Heart right ventricle (tissue), 16 donors: ENCODE results near the gene C1orf56. TPM values are rescaled to one million over a fixed set of nuclear protein-coding genes. Genes with fewer than 3 reads are reported as not detected.
A peak's percentile ranks its signal among the peaks of the same experiment; 100 is the strongest.

Source experiments
- ATAC-seq, 8 donors: fragments of 200-7000 bp; cut with Tn5 transposase; one replicate each; pipeline ENCODE4 v1.9.1; 2020; ENCODE audit warnings: mild to moderate bottlenecking in 8 of 8, moderate library complexity in 8 of 8, moderate number of reproducible peaks in 1 of 8
- DNase-seq, 2 donors: peaks; one replicate each; pipeline ENCODE4 v3.0.0-alpha.2; 2020
- H3K27ac ChIP-seq, 10 donors: fragments of 200-600 bp; sonication (generic) in 2 of 10; one replicate each; pipeline versions ENCODE4 v1.5.0 to v1.8.0; 2020 to 2022; ENCODE audit warnings: mild to moderate bottlenecking in 3 of 10
- H3K27me3 ChIP-seq, 7 donors: fragments of 200-600 bp; one replicate each; pipeline ENCODE4 v1.8.0; 2021 to 2022; ENCODE audit warnings: mild to moderate bottlenecking in 2 of 7
- H3K36me3 ChIP-seq, 9 donors: fragments of 200-600 bp; sonication (generic) in 1 of 9; one replicate each; pipeline versions ENCODE4 v1.5.0 to v1.8.0; 2020 to 2022; ENCODE audit warnings: mild to moderate bottlenecking in 2 of 9
- H3K4me1 ChIP-seq, 9 donors: fragments of 200-600 bp; sonication (generic) in 1 of 9; one replicate each; pipeline versions ENCODE4 v1.5.0 to v1.8.0; 2020 to 2022; ENCODE audit warnings: mild to moderate bottlenecking in 4 of 9
- H3K4me3 ChIP-seq, 10 donors: fragments of 200-600 bp; sonication (generic) in 2 of 10; one replicate each; pipeline versions ENCODE4 v1.5.0 to v1.8.0; 2020 to 2022; ENCODE audit warnings: mild to moderate bottlenecking in 7 of 10, moderate library complexity in 2 of 10
- H3K9me3 ChIP-seq, 11 donors: fragments of 200-600 bp in 10 of 11; sonication (generic) in 2 of 11; one replicate each; pipeline versions ENCODE4 v1.5.0 to v1.8.0; 2013 to 2022; ENCODE audit warnings: mild to moderate bottlenecking in 2 of 11, control low read depth in 1 of 11, moderate library complexity in 1 of 11
- CTCF ChIP-seq, 9 donors: fragments of 200-600 bp; sonication (generic) in 2 of 9; IDR thresholded peaks; one replicate each; pipeline versions ENCODE4 v1.5.0 to v1.8.0; 2021 to 2022; ENCODE audit warnings: antibody characterized with exemption in 9 of 9, mild to moderate bottlenecking in 5 of 9, moderate library complexity in 1 of 9
- WGBS, 2 donors: extraction: QIAGEN DNeasy Blood & Tissue Kit; methylation state at CpG; one replicate each; pipeline ENCODE4 v1.1.7; 2013; ENCODE audit warnings: inconsistent platforms in 1 of 2; 5-methylcytosine and 5-hydroxymethylcytosine counted together
- intact Hi-C, 10 donors: fragments of 100-400 bp; cut with DNase I; formaldehyde crosslinking; loops; one replicate each; pipeline versions ENCODE4 v1.11.1 to v1.14.2; 2022
- polyA plus RNA-seq, 2 donors: library from polyadenylated mRNA; stranded (reverse); fragments of 200-250 nt; gene quantifications; one replicate each; pipeline ENCODE4 v1.2.3, GENCODE V29; 2013
- total RNA-seq, 10 donors: library from RNA; stranded (reverse); fragmentation: NEBNext Ultra II Directional in 3 of 10; extraction: Animal tissue kit (Norgen Biotek cat#: 25700) in 3 of 10; gene quantifications; one replicate each; pipeline versions ENCODE4 v1.2.1 to v1.2.4, GENCODE V29; 2021 to 2023
- donor health status: Arrhythmogenic right ventricular cardiomyopathy.
- donor health status: ischemic (EF 13 %, LVEDD 7.1; RV severe dilation, severe dysfunction).
- donor health status: healthy with polysubstance abuse.
- donor health status: DM: no; HTN: yes; CAD: no.
- donor health status: DM: no; HTN: no; CAD: no.
- donor health status: ischemic (EF 25% LVEDD 6.9; RV normal size, moderate dysfunction).
- donor health status: ischemic (EF 25% LVEDD 5.7; RV mildly dilated, moderate dysfunction).
- donor health status: healthy.
- donor health status: DM: yes; HTN: yes; CAD: no.
- donor health status: Ischemic cardiomyopathy.
- donor health status: ischemic (EF 35%, LVEDD 5.7; RV mildly dilated, moderate dysfunction).
- donor health status: nonischemic (EF 11% LVEDD 7.7; RV severe dilation, severe dysfunction).
- donor health status: DM: yes; HTN: yes; CAD: no.
- donor health status: PGD.
- donor health status: ischemic (EF 29% LVEDD 5.4; RV normal size, mild dysfunction).
- donor health status: nonischemic (EF 23%, LVEDD 6.1; RV moderate dilation, normal function).

C1orf56 gene
- total and polyA plus RNA-seq, 12 donors = 5.2 to 12.6 (median 7.6) TPM

DNA sequence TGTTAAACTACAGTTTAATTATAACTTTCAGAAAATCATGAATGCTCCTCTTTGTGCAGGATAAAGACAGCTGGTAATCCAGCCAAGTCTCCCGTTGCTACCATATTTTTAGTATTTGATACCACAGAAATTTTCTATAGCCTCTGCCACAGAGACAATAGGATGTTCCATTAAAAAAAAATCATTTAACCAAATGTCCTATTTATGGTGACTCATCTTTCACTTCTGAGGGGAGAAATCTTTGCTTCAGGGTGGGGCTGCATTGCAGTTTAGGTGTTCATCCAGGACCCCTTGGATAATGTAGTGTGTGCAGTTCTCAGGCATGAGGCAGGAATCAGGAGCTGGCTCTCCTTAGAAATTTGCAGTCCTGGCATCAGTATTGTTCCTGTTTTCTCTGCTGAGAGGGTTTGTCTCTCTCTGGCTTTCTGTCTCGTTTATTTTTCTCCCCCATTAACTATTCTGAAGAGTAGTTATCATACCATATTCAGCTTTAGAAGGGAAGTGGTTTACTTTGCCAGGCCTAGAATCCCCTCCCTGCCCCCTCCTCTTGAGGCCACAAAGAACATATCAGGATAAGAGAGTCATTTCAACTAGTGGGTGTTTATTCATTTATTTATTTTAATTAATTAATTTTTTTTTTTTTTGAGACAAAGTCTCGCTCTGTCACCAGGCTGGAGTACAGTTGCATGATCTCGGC lies 36.2 kb upstream of the C1orf56 start:
- no peak for TF ChIP-seq CTCF (IDR thresholded peaks at IDR 0.05)
- 47 to 54% methylated on average over 4 of the region's 4 CpGs for WGBS, 2 donors
- DNase-seq (no peak), ATAC-seq (no peak)
- no peaks in the 10 kb centered on the region for H3K27me3 ChIP-seq
- H3K4me3 ChIP-seq = no peak overlapping the region
- no peaks in the 10 kb centered on the region for H3K9me3 ChIP-seq
- peaks cover 0 to 4% (median 0%) of the 10 kb centered on the region in 9 donors for H3K36me3 ChIP-seq
- intact Hi-C loops = no loop called here
- H3K4me1 ChIP-seq = peaks cover 12 to 81% (median 67%) of the 10 kb centered on the region in 9 donors
- H3K27ac ChIP-seq = peak overlapping the region in 9 of 10 donors; percentile 72 to 95 (median 83)

GRCh38 chr1:151012684-151013471 lies 34.7 kb upstream of the C1orf56 start:
- Histone ChIP-seq H3K9me3 (no peaks in the 10 kb centered on the region), H3K27ac (peak overlapping the region; percentile 72 to 95 (median 84)), H3K27me3 (no peaks in the 10 kb centered on the region), H3K4me3 (no peak overlapping the region), H3K36me3 (peaks cover 0 to 13% (median 2%) of the 10 kb centered on the region in 9 donors), H3K4me1 (peaks cover 12 to 68% (median 54%) of the 10 kb centered on the region in 9 donors)
- no peak for TF ChIP-seq CTCF (IDR thresholded peaks at IDR 0.05)
- 80 to 83% methylated on average over 14 of the region's 14 CpGs for WGBS, 2 donors
- DNase-seq (no peak), ATAC-seq (peak in 7 of 8 donors; percentile 20 to 58 (median 36))
- intact Hi-C loops = no loop called here

DNA sequence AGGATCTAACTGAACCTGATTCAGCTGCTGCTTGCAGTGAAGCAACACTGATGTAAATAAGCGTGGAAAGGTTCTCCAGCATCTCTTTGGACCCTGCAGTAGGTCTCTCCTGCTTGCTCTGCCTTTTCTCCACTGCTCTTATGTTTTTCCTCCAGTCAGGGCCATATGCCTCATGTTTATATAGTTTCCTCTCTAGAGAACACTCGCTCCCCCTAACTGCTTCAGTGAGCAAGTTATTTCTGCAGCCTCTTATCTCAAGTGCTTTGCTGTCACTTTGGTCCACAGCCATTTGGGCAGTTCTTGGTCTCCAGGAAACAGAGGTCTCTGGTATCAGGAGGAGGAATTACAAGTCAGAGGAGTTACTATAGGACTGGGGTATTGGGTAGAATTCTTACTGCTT lies 34.0 kb upstream of the C1orf56 start:
- Histone ChIP-seq H3K9me3 (no peaks in the 10 kb centered on the region), H3K4me1 (peaks cover 12 to 66% (median 51%) of the 10 kb centered on the region in 9 donors), H3K36me3 (peaks cover 0 to 19% (median 7%) of the 10 kb centered on the region in 9 donors), H3K27me3 (no peaks in the 10 kb centered on the region), H3K27ac (peak overlapping the region; percentile 72 to 95 (median 84)), H3K4me3 (no peak overlapping the region)
- intact Hi-C loops = no loop called here
- peak in 3 of 9 donors; percentile 25 to 27 (median 25) for TF ChIP-seq CTCF (IDR thresholded peaks at IDR 0.05)
- WGBS, 2 donors = 27 to 30% methylated on average over 2 of the region's 2 CpGs
- DNase-seq = peak in 1 of 2 donors; percentile 73
- ATAC-seq = peak; percentile 64 to 86 (median 82)

DNA sequence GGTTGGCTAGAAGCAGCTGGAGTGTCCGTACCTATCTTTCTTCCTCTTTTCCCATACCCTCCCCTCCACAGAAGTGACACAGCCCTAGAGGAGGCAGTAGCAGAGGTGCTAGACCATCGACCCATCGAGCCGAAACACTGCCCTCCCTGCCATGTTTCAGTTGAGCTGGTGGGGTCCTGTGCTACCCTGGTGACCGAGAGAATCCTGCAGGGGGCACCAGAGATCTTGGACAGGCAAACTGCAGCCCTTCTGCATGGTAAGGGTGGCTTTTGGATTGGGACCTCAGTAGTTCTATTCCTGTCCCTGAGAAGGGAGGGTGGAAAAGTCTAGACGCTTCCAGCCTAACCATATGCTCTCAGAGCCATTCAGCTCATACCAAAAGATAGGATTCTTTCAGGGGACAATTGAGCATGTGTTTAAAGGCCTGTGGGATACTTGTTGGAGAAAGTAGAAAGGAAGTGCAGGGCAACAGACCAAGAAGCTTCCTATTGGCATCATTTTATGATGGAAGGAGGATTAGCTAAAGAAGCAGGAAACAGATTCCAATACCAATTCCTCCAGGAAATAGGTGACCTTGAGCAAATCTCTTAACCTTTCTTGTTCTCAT lies 22.9 kb upstream of the C1orf56 start:
- Histone ChIP-seq H3K27ac (peak overlapping the region; percentile 13 to 93 (median 83)), H3K27me3 (no peaks in the 10 kb centered on the region), H3K9me3 (no peaks in the 10 kb centered on the region), H3K4me1 (peaks cover 3 to 19% (median 12%) of the 10 kb centered on the region in 9 donors), H3K4me3 (no peak overlapping the region), H3K36me3 (peaks cover 0 to 82% (median 35%) of the 10 kb centered on the region in 9 donors)
- DNase-seq (peak; percentile 76 to 91), ATAC-seq (peak; percentile 88 to 94 (median 90))
- TF ChIP-seq CTCF (IDR thresholded peaks at IDR 0.05) = peak; percentile 56 to 85 (median 74)
- WGBS, 2 donors = 16 to 23% methylated on average over 6 of the region's 6 CpGs
- intact Hi-C loops = loop anchor here in 6 of 10 donors (1.0 to 10.0 kb wide), 9 partner anchors 33 to 133 kb away; partner anchors contain the start of genes GABPB2 (in 4 of the 6), TNFAIP8L2 (in 4 of the 6), CDC42SE1 (in 2 of the 6) and SEMA6C (in 1 of the 6)
